MM.1S (cell line): ENCODE results near the gene CAPN9.

Experiments
- DNase-seq: peaks from one replicate; pipeline ENCODE4 v3.0.0-alpha.2; 2015
- H2AFZ ChIP-seq: fragments of 300-600 bp; sonication (generic); 2 replicates; pipeline ENCODE4 v1.6.0; 2016; ENCODE audit warnings: antibody characterized with exemption, low read length
- H3F3A ChIP-seq: fragments of 300-600 bp; sonication (generic); 2 replicates; pipeline ENCODE4 v1.6.1; 2016; ENCODE audit warnings: mild to moderate bottlenecking, antibody characterized with exemption, low read length, moderate library complexity, mixed read lengths; ENCODE audit not compliant: insufficient read depth
- H3K27ac ChIP-seq: fragments of 300-600 bp; sonication (generic); 2 replicates; pipeline ENCODE4 v1.5.1; 2016; ENCODE audit warnings: mild to moderate bottlenecking, low read length
- H3K27me3 ChIP-seq: fragments of 300-600 bp; sonication (generic); replicated peaks from 2 replicates; pipeline ENCODE4 v1.6.0; 2016; ENCODE audit warnings: low read length; ENCODE audit not compliant: insufficient read depth
- H3K36me3 ChIP-seq: fragments of 300-600 bp; sonication (generic); replicated peaks from 2 replicates; pipeline ENCODE4 v1.6.1; 2016; ENCODE audit warnings: mild to moderate bottlenecking, low read length, mixed read lengths; ENCODE audit not compliant: insufficient read depth
- H3K4me1 ChIP-seq: fragments of 300-600 bp; sonication (generic); 2 replicates; pipeline ENCODE4 v1.6.1; 2016; ENCODE audit warnings: low read length, mixed read lengths
- H3K4me2 ChIP-seq: fragments of 300-600 bp; sonication (generic); 2 replicates; pipeline ENCODE4 v1.6.0; 2016; ENCODE audit warnings: low read depth, low read length
- H3K4me3 ChIP-seq: fragments of 300-600 bp; sonication (generic); 2 replicates; pipeline ENCODE4 v1.5.1; 2016; ENCODE audit warnings: low read length, mixed read lengths
- H3K79me2 ChIP-seq: fragments of 300-600 bp; sonication (generic); 2 replicates; pipeline ENCODE4 v1.6.1; 2016; ENCODE audit warnings: mixed run types, low read length, mixed read lengths
- H3K9ac ChIP-seq: fragments of 300-600 bp; sonication (generic); 2 replicates; pipeline ENCODE4 v1.6.1; 2016; ENCODE audit warnings: low read length, mixed read lengths
- H3K9me2 ChIP-seq: fragments of 300-600 bp; sonication (generic); replicated peaks from 2 replicates; pipeline ENCODE4 v1.6.1; 2016; ENCODE audit warnings: mild to moderate bottlenecking, low read length, mixed read lengths; ENCODE audit not compliant: insufficient read depth
- H3K9me3 ChIP-seq: fragments of 300-600 bp; sonication (generic); replicated peaks from 2 replicates; pipeline ENCODE4 v1.6.1; 2016; ENCODE audit warnings: mild to moderate bottlenecking, low read length, mixed read lengths; ENCODE audit not compliant: insufficient read depth
- H4K20me1 ChIP-seq: fragments of 300-600 bp; sonication (generic); 2 replicates; pipeline ENCODE4 v1.6.1; 2016; ENCODE audit warnings: mild to moderate bottlenecking, low read length, moderate library complexity, mixed read lengths; ENCODE audit not compliant: insufficient read depth
- EZH2 ChIP-seq: fragments of 300-600 bp; sonication (generic); optimal IDR thresholded peaks from 2 replicates; pipeline ENCODE3; 2017; ENCODE audit warnings: low read depth, mild to moderate bottlenecking, antibody characterized with exemption, low read length, mixed read lengths
- EZH2phosphoT487 ChIP-seq: fragments of 300-600 bp; sonication (generic); IDR thresholded peaks from 2 replicates; pipeline ENCODE4 v1.6.1; 2018; ENCODE audit warnings: antibody characterized with exemption, low read length
- TF ChIP-seq, protein P1 (sequence below): fragments of 300-600 bp; sonication (generic); IDR thresholded peaks from 2 replicates; pipeline ENCODE4 v1.5.1; 2016; ENCODE audit warnings: antibody characterized with exemption, low read length, mixed read lengths

The CAPN9 gene

DNA sequence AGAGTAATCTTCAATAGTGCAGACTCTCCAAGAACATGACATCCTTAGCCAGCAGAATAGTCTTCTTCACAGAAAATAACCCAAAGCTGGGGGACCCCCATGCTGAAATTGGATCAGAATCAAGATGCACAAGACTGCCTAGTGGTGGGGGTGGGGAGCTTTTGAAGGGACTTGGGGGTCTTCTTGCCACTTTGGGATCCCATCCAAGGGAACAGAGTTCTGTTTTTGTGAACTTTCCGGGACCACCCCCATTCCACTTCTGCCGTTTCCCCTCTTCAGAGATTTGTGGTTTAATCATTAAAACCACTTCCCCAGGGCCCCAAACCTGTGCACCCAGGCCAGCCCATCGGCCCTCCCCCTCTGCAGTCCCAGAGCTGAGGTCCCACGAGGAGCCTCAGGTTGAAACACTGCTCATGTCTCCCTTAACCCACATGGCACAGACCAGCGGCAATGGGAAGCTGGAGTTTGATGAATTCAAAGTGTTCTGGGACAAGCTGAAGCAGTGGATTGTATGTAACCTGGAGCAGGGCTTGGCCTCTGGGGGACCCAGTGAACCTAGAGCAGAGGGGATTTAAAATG is 44.9 kb downstream of the CAPN9 start:
- no peaks in the 10 kb centered on the region for H3K79me2 ChIP-seq
- H3K4me3 ChIP-seq, result no peak overlapping the region
- H3F3A ChIP-seq, result no peaks in the 10 kb centered on the region
- no peaks in the 10 kb centered on the region for H3K9me3 ChIP-seq
- no peaks in the 10 kb centered on the region for H4K20me1 ChIP-seq
- H3K9ac ChIP-seq, result no peak overlapping the region
- H3K4me2 ChIP-seq, result no peak overlapping the region
- H3K36me3 ChIP-seq, result no peaks in the 10 kb centered on the region
- no peak overlapping the region for H3K27ac ChIP-seq
- DNase-seq, result no peak
- H3K27me3 ChIP-seq, result no peaks in the 10 kb centered on the region
- no peaks in the 10 kb centered on the region for H3K4me1 ChIP-seq
- no peaks in the 10 kb centered on the region for H3K9me2 ChIP-seq
- H2AFZ ChIP-seq, result no peak overlapping the region
- TF ChIP-seq EZH2 (no peak), EZH2phosphoT487 (no peak)
- TF ChIP-seq, protein P1, sequence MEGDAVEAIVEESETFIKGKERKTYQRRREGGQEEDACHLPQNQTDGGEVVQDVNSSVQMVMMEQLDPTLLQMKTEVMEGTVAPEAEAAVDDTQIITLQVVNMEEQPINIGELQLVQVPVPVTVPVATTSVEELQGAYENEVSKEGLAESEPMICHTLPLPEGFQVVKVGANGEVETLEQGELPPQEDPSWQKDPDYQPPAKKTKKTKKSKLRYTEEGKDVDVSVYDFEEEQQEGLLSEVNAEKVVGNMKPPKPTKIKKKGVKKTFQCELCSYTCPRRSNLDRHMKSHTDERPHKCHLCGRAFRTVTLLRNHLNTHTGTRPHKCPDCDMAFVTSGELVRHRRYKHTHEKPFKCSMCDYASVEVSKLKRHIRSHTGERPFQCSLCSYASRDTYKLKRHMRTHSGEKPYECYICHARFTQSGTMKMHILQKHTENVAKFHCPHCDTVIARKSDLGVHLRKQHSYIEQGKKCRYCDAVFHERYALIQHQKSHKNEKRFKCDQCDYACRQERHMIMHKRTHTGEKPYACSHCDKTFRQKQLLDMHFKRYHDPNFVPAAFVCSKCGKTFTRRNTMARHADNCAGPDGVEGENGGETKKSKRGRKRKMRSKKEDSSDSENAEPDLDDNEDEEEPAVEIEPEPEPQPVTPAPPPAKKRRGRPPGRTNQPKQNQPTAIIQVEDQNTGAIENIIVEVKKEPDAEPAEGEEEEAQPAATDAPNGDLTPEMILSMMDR, result no peak

DNA sequence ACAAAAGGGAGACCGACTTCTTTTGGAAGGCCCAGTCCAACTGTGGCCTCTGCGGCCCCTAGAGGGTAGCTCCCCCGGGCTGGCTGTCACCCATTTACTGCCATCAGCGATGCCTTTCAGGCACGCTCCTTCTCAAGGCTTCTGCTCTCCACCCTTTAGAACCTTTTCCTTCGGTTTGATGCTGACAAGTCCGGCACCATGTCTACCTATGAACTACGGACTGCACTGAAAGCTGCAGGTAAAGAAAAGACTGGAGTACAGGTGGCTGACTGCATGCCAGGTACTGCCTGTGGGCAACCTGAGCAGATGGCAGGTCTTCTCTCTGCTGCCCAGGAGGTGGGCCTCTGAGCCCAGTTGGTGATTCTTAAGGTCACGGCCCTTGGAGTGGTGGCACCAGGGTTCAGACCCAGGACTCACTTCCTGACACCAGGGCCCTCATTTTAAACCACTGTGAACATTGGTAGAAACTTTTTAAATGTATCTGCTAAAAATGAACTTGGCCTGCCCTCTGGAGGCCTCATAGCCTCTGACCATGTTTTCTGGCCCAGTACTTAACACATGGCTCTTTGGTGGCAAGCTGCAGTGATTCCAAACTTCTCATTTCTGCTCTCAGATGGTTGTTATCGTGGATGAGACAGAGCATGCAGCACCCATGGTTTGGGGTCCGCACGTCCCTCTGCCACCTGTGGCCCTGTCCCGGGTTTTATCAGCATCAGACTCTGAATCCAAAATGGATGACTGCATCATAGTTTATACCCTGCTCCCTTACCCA is 45.7 kb downstream of the CAPN9 start:
- TF ChIP-seq, protein P1, result no peak
- TF ChIP-seq EZH2 (no peak), EZH2phosphoT487 (no peak)

DNA sequence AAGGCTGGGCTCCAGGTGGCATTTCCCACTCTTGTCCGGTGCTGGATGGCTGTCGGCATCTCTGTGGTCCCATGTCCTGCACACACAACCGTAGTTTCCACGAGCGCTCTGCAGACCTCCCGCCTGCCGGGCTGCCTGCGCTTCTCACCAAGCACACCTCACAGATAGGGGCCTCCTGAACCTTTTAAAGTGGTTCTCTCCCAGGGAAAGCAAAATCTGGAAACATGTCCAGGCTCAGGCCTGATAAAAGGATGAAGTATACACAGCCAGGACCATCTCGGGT is 46.2 kb downstream of the CAPN9 start:
- Histone ChIP-seq H3K79me2 (no peaks in the 10 kb centered on the region), H3K9me3 (no peaks in the 10 kb centered on the region), H3K36me3 (no peaks in the 10 kb centered on the region), H3K27me3 (no peaks in the 10 kb centered on the region), H3F3A (no peaks in the 10 kb centered on the region), H3K9me2 (no peaks in the 10 kb centered on the region), H2AFZ (no peak overlapping the region), H3K4me3 (no peak overlapping the region), H3K4me2 (no peak overlapping the region), H4K20me1 (no peaks in the 10 kb centered on the region), H3K27ac (no peak overlapping the region), H3K4me1 (no peaks in the 10 kb centered on the region), H3K9ac (no peak overlapping the region)
- TF ChIP-seq EZH2 (no peak), EZH2phosphoT487 (no peak)
- TF ChIP-seq, protein P1, result no peak
- no peak for DNase-seq

More for the DNA sequence above, 45.7 kb downstream of the CAPN9 start:
- no peaks in the 10 kb centered on the region for H3K27me3 ChIP-seq
- H3K9me2 ChIP-seq, result no peaks in the 10 kb centered on the region
- no peak overlapping the region for H3K4me2 ChIP-seq
- no peaks in the 10 kb centered on the region for H4K20me1 ChIP-seq
- no peak overlapping the region for H3K4me3 ChIP-seq
- no peaks in the 10 kb centered on the region for H3F3A ChIP-seq
- DNase-seq, result no peak
- no peaks in the 10 kb centered on the region for H3K79me2 ChIP-seq
- H3K4me1 ChIP-seq, result no peaks in the 10 kb centered on the region
- no peak overlapping the region for H3K27ac ChIP-seq
- no peaks in the 10 kb centered on the region for H3K9me3 ChIP-seq
- no peaks in the 10 kb centered on the region for H3K36me3 ChIP-seq
- H3K9ac ChIP-seq, result no peak overlapping the region
- H2AFZ ChIP-seq, result no peak overlapping the region
